GM20000 (cell line): ENCODE results near the gene HOXA7.

Source experiments
- DNase-seq: peaks from one replicate; pipeline ENCODE4 v3.0.0; 2012; ENCODE audit warnings: low spot score
- CTCF ChIP-seq: IDR thresholded peaks from 2 replicates; pipeline ENCODE4 v1.5.1; 2012; ENCODE audit warnings: mild to moderate bottlenecking, control low read depth; ENCODE audit errors: extremely low read depth, missing control alignments

Gene HOXA7

DNA sequence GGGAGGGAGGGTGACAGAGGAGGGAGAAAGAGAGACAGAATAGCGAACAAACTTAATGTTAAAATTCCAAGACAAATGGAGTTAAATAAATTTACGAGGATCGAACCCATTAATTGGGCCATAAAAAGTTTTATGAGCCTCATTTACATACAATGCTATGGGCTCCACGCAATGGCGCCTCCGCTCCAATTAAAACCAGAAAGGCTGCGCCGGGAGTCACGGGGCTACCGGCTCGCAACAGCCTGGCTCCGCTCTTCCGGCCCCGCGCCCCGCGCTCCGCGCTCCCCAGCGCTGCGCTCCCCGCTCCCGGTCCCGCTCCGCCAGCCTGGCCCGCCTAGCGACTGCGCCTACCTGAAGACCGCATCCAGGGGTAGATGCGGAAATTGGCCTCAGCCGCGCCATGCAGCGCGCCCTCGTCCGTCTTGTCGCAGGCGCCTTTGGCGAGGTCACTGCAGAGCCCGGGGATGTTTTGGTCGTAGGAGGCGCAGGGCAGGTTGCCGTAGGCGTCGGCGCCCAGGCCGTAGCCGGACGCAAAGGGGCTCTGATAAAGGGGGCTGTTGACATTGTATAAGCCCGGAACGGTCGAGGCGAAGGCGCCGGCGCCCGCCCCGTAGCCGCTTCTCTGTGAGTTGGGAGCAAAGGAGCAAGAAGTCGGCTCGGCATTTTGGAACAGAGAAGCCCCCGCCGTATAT is 513 bp downstream of the HOXA7 start:
- no peak for DNase-seq
- no peak for TF ChIP-seq CTCF

DNA sequence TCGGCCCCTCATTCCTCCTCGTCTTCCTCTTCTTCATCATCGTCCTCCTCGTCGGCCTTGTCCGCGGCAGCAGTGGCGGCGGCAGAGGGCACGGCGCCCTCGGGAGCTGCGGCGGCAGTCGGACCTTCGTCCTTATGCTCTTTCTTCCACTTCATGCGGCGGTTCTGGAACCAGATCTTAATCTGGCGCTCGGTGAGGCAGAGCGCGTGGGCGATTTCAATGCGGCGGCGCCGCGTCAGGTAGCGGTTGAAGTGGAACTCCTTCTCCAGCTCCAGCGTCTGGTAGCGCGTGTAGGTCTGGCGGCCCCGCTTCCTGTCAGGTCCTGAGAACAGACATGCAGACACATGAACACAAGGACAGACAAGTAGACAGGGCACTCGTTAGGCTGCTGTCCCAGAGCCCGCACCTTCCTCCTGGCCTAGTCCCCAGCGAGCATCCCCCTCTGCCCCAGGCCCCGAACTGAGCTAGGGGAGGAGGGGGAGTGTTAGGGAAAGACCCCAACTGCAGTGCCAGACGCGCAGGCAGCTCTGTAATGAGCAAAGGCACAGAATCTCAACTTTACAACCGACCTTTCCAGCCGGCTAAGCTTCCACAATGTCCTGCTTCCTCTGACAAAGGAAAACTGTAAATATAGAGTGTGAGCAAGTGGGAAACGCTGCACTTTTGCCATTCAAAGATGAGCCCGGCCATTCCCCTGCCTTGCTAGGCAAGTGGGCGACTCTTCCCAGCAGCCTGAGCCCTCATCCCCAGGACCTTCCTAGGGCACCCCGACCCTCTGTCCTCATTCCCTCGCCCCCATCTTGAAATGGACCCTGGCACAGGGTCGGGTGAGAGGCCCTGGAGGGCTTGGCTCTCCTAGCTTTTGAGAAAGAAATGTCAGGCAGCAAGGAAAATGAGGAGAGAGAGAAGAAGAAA is 1.3 kb downstream of the HOXA7 start:
- DNase-seq = no peak
- no peak for TF ChIP-seq CTCF

DNA sequence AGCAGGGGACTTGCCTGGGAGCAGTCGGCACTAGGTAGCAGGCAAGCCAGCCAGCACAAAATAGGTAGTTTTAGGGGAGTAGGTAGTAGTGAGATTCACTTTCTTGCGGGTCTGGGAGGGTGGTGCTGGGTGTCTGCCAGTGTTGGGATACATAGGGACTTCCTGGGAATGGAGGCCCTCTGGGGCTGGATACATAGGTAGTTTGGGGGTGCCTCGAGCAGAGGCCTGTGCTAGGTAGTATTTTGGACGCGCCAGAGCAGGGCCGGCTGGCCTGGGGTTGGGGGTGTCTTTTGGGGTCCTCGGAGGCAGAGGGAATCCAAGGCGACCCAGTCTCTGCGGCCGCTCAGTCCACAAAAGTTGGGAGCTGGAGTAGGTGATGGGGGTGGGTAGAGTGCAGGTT is 2.1 kb downstream of the HOXA7 start:
- no peak for TF ChIP-seq CTCF

GRCh38 chr7:27153526-27153925 is 2.9 kb downstream of the HOXA7 start:
- no peak for TF ChIP-seq CTCF
- no peak for DNase-seq

More for the DNA sequence above, 2.1 kb downstream of the HOXA7 start:
- no peak for DNase-seq

DNA sequence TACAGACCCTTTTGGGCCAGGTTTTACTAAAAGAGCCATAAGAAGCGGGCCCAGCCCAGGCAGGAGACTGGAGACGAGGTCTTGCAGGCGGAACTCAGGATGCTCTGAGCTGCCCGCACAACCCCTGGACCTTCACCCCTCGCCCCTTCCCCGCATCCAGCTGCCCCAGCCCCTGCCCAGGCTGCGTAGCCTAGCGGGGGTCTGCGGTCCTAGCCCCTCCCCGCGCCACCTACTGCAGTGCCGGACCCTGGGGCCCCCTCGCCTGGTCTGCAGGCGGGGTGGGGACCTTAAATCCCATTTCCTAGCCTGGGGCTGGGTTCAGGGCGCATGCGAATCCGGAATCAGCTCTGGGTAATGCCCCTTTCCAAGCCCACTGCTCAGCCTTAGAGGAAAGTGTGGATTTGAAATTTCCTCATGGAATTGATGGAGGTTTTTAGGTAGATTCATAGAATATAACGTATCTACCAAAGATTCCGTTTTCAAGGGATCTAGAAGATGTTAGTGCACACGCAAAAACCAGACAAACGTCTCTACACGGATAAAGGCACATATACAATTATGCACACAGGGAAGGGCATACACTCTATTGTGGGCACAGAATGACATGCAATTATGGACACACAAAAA is 3.5 kb downstream of the HOXA7 start:
- no peak for TF ChIP-seq CTCF
- no peak for DNase-seq

DNA sequence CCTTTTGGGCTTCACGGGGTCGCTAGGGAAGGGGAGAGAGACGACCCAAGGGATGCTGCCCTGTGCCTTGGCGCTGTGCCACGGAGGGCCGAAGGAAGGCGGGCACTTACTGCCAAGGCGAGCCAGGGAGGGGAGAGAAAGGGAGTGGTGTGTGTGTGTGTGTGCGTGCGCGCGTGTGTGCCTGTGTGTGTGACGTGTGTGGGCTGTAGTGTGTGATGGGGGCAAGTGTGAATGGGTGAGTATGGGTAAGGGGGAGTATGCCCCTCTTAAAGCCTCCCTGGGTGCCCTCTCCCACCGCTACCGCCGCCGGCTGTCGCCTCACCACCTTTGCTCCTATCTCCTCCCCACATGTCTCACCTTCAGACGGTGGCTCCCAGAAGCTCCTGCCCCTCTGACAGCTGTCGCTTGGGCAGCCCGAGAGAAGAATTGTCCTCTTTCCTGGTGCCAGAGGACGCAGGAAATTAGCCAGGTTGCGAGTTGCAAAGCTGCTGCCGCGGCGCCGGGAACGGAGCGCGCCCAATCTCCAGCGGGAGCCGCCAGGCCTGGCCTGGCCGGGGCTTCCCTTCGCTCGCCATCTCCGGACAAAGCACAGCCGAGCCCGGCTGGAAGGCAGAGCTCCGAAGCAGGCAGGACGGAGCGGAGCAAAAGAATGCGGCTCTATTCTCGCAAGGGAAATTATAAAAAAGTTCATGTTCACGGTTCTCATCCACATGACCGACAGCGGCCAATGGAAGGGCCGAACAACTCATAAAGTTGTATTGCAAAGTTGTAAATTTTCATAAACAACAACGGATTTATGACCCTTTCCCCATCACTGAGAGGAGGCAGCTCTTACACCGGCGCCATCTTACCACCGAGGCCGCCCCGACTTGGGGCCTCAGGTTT is 4.3 kb downstream of the HOXA7 start, which contains the start of gene HOXA3:
Gene HOXA3, minus strand, starts transcription at position 653 of the 885 bp plus-strand sequence. CDS start 41,943 bp downstream, outside the sequence.
- no peak for TF ChIP-seq CTCF
- DNase-seq = no peak
